Upper lobe of right lung (tissue), 1 donor: Measurements from ENCODE around the gene PCK2. TPM values are rescaled to one million over a fixed set of nuclear protein-coding genes. Genes with fewer than 3 reads are reported as not detected.
A peak's percentile ranks its signal among the peaks of the same experiment; 100 is the strongest.

ENCODE experiments used
- ATAC-seq: fragments of 200-7000 bp; cut with Tn5 transposase; one replicate; pipeline ENCODE4 v1.9.1; 2020; ENCODE audit warnings: mild to moderate bottlenecking, moderate library complexity
- DNase-seq: peaks from one replicate; pipeline ENCODE4 v3.0.0-alpha.2; 2020
- H3K27ac ChIP-seq: fragments of 200-600 bp; one replicate; pipeline ENCODE4 v1.8.0; 2022
- H3K27me3 ChIP-seq: fragments of 200-600 bp; one replicate; pipeline ENCODE4 v1.8.0; 2022; ENCODE audit warnings: mild to moderate bottlenecking
- H3K36me3 ChIP-seq: fragments of 200-600 bp; one replicate; pipeline ENCODE4 v1.8.0; 2022
- H3K4me1 ChIP-seq: fragments of 200-600 bp; one replicate; pipeline ENCODE4 v1.8.0; 2022
- H3K4me3 ChIP-seq: fragments of 200-600 bp; one replicate; pipeline ENCODE4 v1.8.0; 2022; ENCODE audit warnings: mild to moderate bottlenecking
- H3K9me3 ChIP-seq: fragments of 200-600 bp; one replicate; pipeline ENCODE4 v1.8.0; 2022
- CTCF ChIP-seq: fragments of 200-600 bp; IDR thresholded peaks from one replicate; pipeline ENCODE4 v1.8.0; 2022; ENCODE audit warnings: antibody characterized with exemption
- intact Hi-C: fragments of 100-400 bp; cut with DNase I; formaldehyde crosslinking; loops from one replicate; pipeline ENCODE4 v1.11.0; 2022
- total RNA-seq: library from RNA; stranded (reverse); fragmentation: NEBNext Ultra II Directional; extraction: Animal tissue kit (Norgen Biotek cat#: 25700); gene quantifications from one replicate; pipeline ENCODE4 v1.2.1, GENCODE V29; 2021
- donor health status: DM: no; HTN: yes; CAD: no; lungs with severe emphysema.

Gene PCK2
- total RNA-seq, 1 donor from 2014 or later, result 39.9 TPM

GRCh38 chr14:24098229-24098926 is 4.3 kb downstream of the PCK2 start:
- Histone ChIP-seq H3K27me3 (no peaks in the 10 kb centered on the region), H3K36me3 (peaks cover 35% of the 10 kb centered on the region), H3K4me3 (no peak overlapping the region), H3K4me1 (peaks cover 15% of the 10 kb centered on the region), H3K27ac (no peak overlapping the region), H3K9me3 (no peaks in the 10 kb centered on the region)
- intact Hi-C loops, result no loop called here
- no peak for ATAC-seq
- peak; percentile 57 for DNase-seq
- TF ChIP-seq CTCF, result no peak

DNA sequence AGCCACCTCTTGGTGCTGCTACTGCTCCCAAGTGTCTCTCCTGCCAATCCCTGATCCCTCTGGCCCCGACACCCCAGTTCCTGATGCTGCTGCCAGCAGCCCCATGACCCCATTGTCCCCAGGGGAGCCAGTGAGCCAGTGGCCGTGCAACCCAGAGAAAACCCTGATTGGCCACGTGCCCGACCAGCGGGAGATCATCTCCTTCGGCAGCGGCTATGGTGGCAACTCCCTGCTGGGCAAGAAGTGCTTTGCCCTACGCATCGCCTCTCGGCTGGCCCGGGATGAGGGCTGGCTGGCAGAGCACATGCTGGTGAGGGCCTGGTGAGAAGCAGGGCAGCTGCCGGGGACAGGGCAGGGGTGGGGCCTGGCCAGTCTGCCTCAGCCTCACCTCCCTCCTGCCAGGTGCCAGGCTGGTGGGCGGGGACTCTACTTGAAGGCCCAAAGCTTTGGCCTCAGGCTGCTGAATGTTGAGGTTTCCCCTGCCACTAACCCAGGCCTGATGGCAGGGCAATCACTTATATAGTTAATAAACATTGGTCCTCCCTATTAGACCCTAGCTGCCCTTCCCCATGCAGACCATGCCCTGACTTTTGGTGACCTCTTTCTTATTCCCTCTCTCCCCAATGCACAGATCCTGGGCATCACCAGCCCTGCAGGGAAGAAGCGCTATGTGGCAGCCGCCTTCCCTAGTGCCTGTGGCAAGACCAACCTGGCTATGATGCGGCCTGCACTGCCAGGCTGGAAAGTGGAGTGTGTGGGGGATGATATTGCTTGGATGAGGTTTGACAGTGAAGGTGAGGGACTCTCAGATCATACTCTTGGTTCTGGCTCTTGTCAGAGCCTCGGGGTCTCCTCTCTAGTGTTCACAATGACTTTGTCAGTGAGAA is 5.1 kb downstream of the PCK2 start:
- DNase-seq (peak; percentile 63), ATAC-seq (no peak)
- intact Hi-C loops, result no loop called here
- Histone ChIP-seq H3K36me3 (peaks cover 35% of the 10 kb centered on the region), H3K27me3 (no peaks in the 10 kb centered on the region), H3K4me3 (no peak overlapping the region), H3K9me3 (no peaks in the 10 kb centered on the region), H3K4me1 (peaks cover 10% of the 10 kb centered on the region), H3K27ac (no peak overlapping the region)
- TF ChIP-seq CTCF, result no peak

DNA sequence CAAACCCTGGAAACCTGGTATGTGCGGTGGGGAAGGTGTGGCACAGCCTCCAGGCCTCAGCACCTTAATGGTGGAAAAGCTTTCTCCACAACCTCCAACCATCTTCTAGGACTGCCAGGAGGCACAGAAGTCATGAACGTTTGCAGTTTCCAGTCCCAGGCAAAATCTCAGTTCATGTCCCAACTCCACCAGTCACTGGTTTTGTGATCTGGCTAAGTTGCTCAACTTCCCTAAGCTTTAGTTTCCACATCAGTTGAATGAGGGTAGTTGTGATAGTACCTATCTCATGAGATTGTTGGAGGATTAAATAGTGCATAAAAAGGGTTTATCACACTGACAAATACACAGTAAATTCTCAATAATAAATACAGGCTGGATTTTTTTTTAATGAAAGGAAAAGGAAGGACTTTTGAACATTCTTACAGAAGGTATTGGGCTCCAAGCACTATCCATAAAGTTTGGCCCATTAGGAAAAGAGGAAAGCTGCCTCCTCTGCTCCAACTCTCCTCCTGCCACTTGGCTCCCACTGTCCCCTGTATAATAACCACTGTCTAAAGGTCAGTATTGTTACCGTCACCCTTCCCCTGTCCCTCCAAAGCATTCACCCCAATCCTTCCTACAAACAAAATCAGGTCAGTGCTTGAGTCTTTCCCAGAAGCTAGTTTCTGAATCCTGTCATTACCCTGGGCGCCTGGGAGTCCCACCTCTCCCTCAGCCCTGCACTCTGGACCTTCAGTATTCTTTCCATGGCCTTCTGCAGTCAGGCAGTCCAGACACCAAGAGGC is 6.3 kb downstream of the PCK2 start:
- H3K36me3 ChIP-seq, result peaks cover 35% of the 10 kb centered on the region
- ATAC-seq, result no peak

GRCh38 chr14:24100982-24101494 is 6.9 kb downstream of the PCK2 start:
- ATAC-seq, result no peak
- Histone ChIP-seq H3K4me1 (no peaks in the 10 kb centered on the region), H3K9me3 (no peaks in the 10 kb centered on the region), H3K27me3 (no peaks in the 10 kb centered on the region), H3K36me3 (peaks cover 35% of the 10 kb centered on the region), H3K27ac (no peak overlapping the region), H3K4me3 (no peak overlapping the region)
- no peak for DNase-seq
- intact Hi-C loops, result loop anchor here (10.0 kb wide), 1 partner anchor 46 kb away; the partner anchor contains the start of gene CARMIL3
- TF ChIP-seq CTCF, result no peak

More for the DNA sequence above, 6.3 kb downstream of the PCK2 start:
- Histone ChIP-seq H3K4me3 (no peak overlapping the region), H3K27me3 (no peaks in the 10 kb centered on the region), H3K9me3 (no peaks in the 10 kb centered on the region), H3K27ac (no peak overlapping the region), H3K4me1 (peaks cover 5% of the 10 kb centered on the region)
- intact Hi-C loops, result loop anchor here (10.0 kb wide), 1 partner anchor 46 kb away; the partner anchor contains the start of gene CARMIL3
- DNase-seq, result no peak
- no peak for TF ChIP-seq CTCF

- no peaks in the 10 kb centered on the region for H3K27me3 ChIP-seq
- H3K27ac ChIP-seq, result no peak overlapping the region
- DNase-seq, result no peak
- no peak for TF ChIP-seq CTCF
- ATAC-seq, result no peak
- H3K4me3 ChIP-seq, result no peak overlapping the region
- intact Hi-C loops, result loop anchor here (10.0 kb wide), 1 partner anchor 48 kb away; the partner anchor contains the start of gene CARMIL3
- peaks cover 35% of the 10 kb centered on the region for H3K36me3 ChIP-seq
- H3K9me3 ChIP-seq, result no peaks in the 10 kb centered on the region
- no peaks in the 10 kb centered on the region for H3K4me1 ChIP-seq
These were observed 8.4 kb downstream of the PCK2 start for GRCh38 chr14:24102357-24103048.
